Erythroblast (primary cell): ENCODE results near the gene IQSEC1.

ENCODE experiments used
- GATA1 ChIP-seq: IDR thresholded peaks from 2 replicates; pipeline ENCODE4 v1.6.1; 2011; ENCODE audit warnings: low read depth, mild to moderate bottlenecking, control low read depth, low read length, moderate library complexity
- POLR2A ChIP-seq: IDR thresholded peaks from 2 replicates; pipeline ENCODE4 v1.6.1; 2011; ENCODE audit warnings: mild to moderate bottlenecking, low read length

DNA sequence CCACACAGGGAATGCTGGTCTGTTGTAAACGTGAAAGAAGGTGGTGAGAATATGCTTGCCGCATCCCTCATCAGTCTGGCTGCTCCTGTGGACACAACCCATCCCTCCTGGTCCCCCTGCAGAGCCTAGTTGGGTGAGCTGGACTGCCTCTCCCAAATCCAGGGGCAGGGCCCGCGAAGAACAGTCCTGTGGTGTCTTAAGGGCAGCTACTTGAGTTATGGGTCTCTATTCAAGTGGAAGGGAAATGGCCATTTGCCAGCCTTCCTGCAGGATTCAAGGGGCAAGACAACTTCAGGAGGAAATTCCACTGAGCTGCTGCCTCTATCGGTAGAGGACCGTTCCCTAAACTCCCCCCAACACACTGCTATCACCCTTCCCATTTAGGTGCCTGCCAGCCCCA lies 98.9 kb downstream of the IQSEC1 start:
- no peak for TF ChIP-seq POLR2A
- TF ChIP-seq GATA1 = no peak
